Lower leg skin (tissue), 3 donors: ENCODE measurements around the gene EDA.

Experiments
- CTCF ChIP-seq, 3 donors: fragments of 450-650 bp; IDR thresholded peaks; one replicate each; pipeline ENCODE4 v1.5.1; 2016; ENCODE audit warnings: antibody characterized with exemption in 3 of 3, mild to moderate bottlenecking in 3 of 3, moderate library complexity in 2 of 3
- POLR2A ChIP-seq, 2 donors: fragments of 450-650 bp; IDR thresholded peaks; one replicate each; pipeline ENCODE4 v1.6.1; 2016 to 2017; ENCODE audit warnings: antibody characterized with exemption in 2 of 2, mild to moderate bottlenecking in 1 of 2, moderate library complexity in 1 of 2

GRCh38 chrX:69603566-69604194 lies 12.2 kb upstream of the EDA start:
- TF ChIP-seq CTCF (IDR thresholded peaks at IDR 0.05): no peak
- TF ChIP-seq POLR2A (IDR thresholded peaks at IDR 0.05): no peak
